B cell (primary cell): ENCODE results near the gene OR6B3. TPM values are rescaled to one million over a fixed set of nuclear protein-coding genes. Genes with fewer than 3 reads are reported as not detected.

Source experiments
- ATAC-seq: fragments of 200-7000 bp; cut with Tn5 transposase; one replicate; pipeline ENCODE4 v1.10.0; 2021; ENCODE audit warnings: low read depth, mild to moderate bottlenecking, moderate number of reproducible peaks, moderate library complexity
- CTCF ChIA-PET: fragments of 350-600 bp; sonication (Branson Sonifier 250); formaldehyde crosslinking; loops from one replicate; lab custom pipeline; 2021; ENCODE audit warnings: antibody characterized with exemption, inconsistent platforms; lab: Charles Lee
- POLR2A ChIA-PET: fragments of 350-600 bp; sonication (Branson Sonifier 250); formaldehyde crosslinking; loops from one replicate; lab custom pipeline; 2021; ENCODE audit warnings: antibody characterized with exemption; lab: Charles Lee
- DNase-seq: peaks from one replicate; pipeline ENCODE4 v3.0.0; 2013
- H2AFZ ChIP-seq: 2 replicates; pipeline ENCODE4 v1.6.1; 2012; ENCODE audit warnings: mild to moderate bottlenecking, low read depth, low read length; ENCODE audit not compliant: insufficient read depth, poor library complexity, severe bottlenecking
- H3K27ac ChIP-seq, 2 donors: 1 replicate in 1 of 2; 2 replicates in 1 of 2; pipeline ENCODE4 v1.5.1; 2012 to 2013; ENCODE audit warnings: low read length in 2 of 2, mild to moderate bottlenecking in 2 of 2, moderate library complexity in 1 of 2
- H3K27me3 ChIP-seq, 4 experiments: fragments of 200-600 bp in 1 of 4; sonication (generic) in 1 of 4; replicated peaks in 1 of 4; 1 replicate in 2 of 4; 2 replicates in 2 of 4; pipeline versions ENCODE4 v1.6.1 to v1.7.0; 2013 to 2016; ENCODE audit warnings: low read length in 3 of 4, mild to moderate bottlenecking in 2 of 4, mixed read lengths in 1 of 4, moderate library complexity in 1 of 4; ENCODE audit not compliant: insufficient read depth in 4 of 4, control insufficient read depth in 3 of 4; ENCODE audit errors: control extremely low read depth in 1 of 4
- H3K36me3 ChIP-seq, 2 experiments: replicated peaks in 1 of 2; 1 replicate in 1 of 2; 2 replicates in 1 of 2; pipeline versions ENCODE4 v1.6.1 to v1.7.1; 2013; ENCODE audit warnings: low read length in 1 of 2; ENCODE audit not compliant: insufficient read depth in 2 of 2, control insufficient read depth in 1 of 2; ENCODE audit errors: control extremely low read depth in 1 of 2, extremely low read depth in 1 of 2
- H3K4me1 ChIP-seq, 2 donors: fragments of 200-600 bp in 1 of 2; sonication (generic) in 1 of 2; 1 replicate in 1 of 2; 2 replicates in 1 of 2; pipeline versions ENCODE4 v1.5.1 to v1.6.1; 2013 to 2017; ENCODE audit warnings: low read length in 2 of 2; ENCODE audit not compliant: control insufficient read depth in 2 of 2, insufficient read depth in 2 of 2
- H3K4me2 ChIP-seq: replicated peaks from 2 replicates; pipeline ENCODE3; 2012; ENCODE audit warnings: mild to moderate bottlenecking, low read depth, low read length; ENCODE audit not compliant: poor library complexity, severe bottlenecking
- H3K4me3 ChIP-seq, 5 experiments: fragments of 200-600 bp in 1 of 5; sonication (generic) in 1 of 5; 1 replicate in 3 of 5; 2 replicates in 2 of 5; pipeline versions ENCODE4 v1.5.1 to v1.7.0; 2011 to 2016; ENCODE audit warnings: low read length in 4 of 5, mild to moderate bottlenecking in 4 of 5, low read depth in 2 of 5, control low read depth in 1 of 5, moderate library complexity in 1 of 5; ENCODE audit not compliant: insufficient read depth in 1 of 5; ENCODE audit errors: control extremely low read depth in 1 of 5, extremely low read depth in 1 of 5
- H3K79me2 ChIP-seq: fragments of 200-600 bp; sonication (generic); one replicate; pipeline ENCODE4 v1.6.0; 2016; ENCODE audit warnings: low read length; ENCODE audit not compliant: control insufficient read depth, insufficient read depth
- H3K9ac ChIP-seq: fragments of 200-600 bp; sonication (generic); 2 replicates; pipeline ENCODE4 v1.6.1; 2017; ENCODE audit warnings: mild to moderate bottlenecking, low read length, moderate library complexity
- H3K9me3 ChIP-seq, 3 donors: one replicate each; pipeline versions ENCODE4 v1.6.1 to v1.7.1; 2013; ENCODE audit warnings: low read length in 2 of 3; ENCODE audit not compliant: control insufficient read depth in 2 of 3, insufficient read depth in 1 of 3; ENCODE audit errors: control extremely low read depth in 1 of 3
- H4K20me1 ChIP-seq: 2 replicates; pipeline ENCODE4 v1.6.0; 2012; ENCODE audit warnings: mild to moderate bottlenecking, low read length; ENCODE audit not compliant: insufficient read depth, control insufficient read depth, poor library complexity, severe bottlenecking
- H3K27ac Mint-ChIP-seq: one replicate; pipeline ENCODE4 v1.8.0; 2021; ENCODE audit warnings: mixed read lengths
- H3K27me3 Mint-ChIP-seq: one replicate; pipeline ENCODE4 v1.8.0; 2021; ENCODE audit warnings: mixed read lengths
- H3K4me1 Mint-ChIP-seq: one replicate; pipeline ENCODE4 v1.8.0; 2021; ENCODE audit warnings: mixed read lengths
- H3K4me3 Mint-ChIP-seq: one replicate; pipeline ENCODE4 v1.8.0; 2021; ENCODE audit warnings: mixed read lengths
- H3K9me3 Mint-ChIP-seq: one replicate; pipeline ENCODE4 v1.8.0; 2022; ENCODE audit warnings: mixed read lengths; ENCODE audit not compliant: insufficient read depth
- CTCF ChIP-seq: fragments of 200-600 bp; IDR thresholded peaks from one replicate; pipeline ENCODE4 v1.8.0; 2022; ENCODE audit warnings: antibody characterized with exemption, mild to moderate bottlenecking
- EZH2 ChIP-seq: IDR thresholded peaks from 2 replicates; pipeline ENCODE4 v1.6.1; 2012; ENCODE audit warnings: borderline replicate concordance, low read depth, mild to moderate bottlenecking, moderate library complexity, low read length; ENCODE audit not compliant: insufficient read depth, poor library complexity, severe bottlenecking
- WGBS: methylation state at CpG from one replicate; pipeline ENCODE4 v1.1.5; 2013; ENCODE audit warnings: missing lambda C conversion rate; ENCODE audit not compliant: insufficient coverage; 5-methylcytosine and 5-hydroxymethylcytosine counted together
- intact Hi-C: fragments of 100-400 bp; cut with micrococcal nuclease; formaldehyde crosslinking; loops from one replicate; pipeline ENCODE4 v1.10.0; 2022
- polyA plus RNA-seq: library from polyadenylated mRNA; depleted of rRNA; stranded (reverse); fragments of >200 nt; gene quantifications from 2 replicates; pipeline ENCODE4 v1.2.3, GENCODE V29; 2012
- total RNA-seq, 2 donors: library from RNA; stranded (reverse); fragments of 120-200 nt in 1 of 2; gene quantifications; 1 replicate in 1 of 2; 2 replicates in 1 of 2; pipeline versions ENCODE4 v1.2.3 to v1.2.4, GENCODE V29; 2013 to 2022

The OR6B3 gene
- total and polyA plus RNA-seq, 2 donors (not counting 1 experiment from before 2014, with no cell fraction given) = not detected

GRCh38 chr2:240043279-240043989, 9.9 kb downstream of the OR6B3 start:
- Histone ChIP-seq H3K36me3 (no peaks in the 10 kb centered on the region), H3K27ac (no peak overlapping the region), H3K27me3 (peaks cover 0 to 14% (median 6%) of the 10 kb centered on the region in 4 experiments), H3K4me2 (no peak overlapping the region), H3K79me2 (no peaks in the 10 kb centered on the region), H3K4me3 (no peak overlapping the region), H3K9ac (no peak overlapping the region), H2AFZ (no peak overlapping the region), H3K9me3 (no peaks in the 10 kb centered on the region), H4K20me1 (no peaks in the 10 kb centered on the region), H3K4me1 (no peaks in the 10 kb centered on the region)
- Mint-ChIP-seq H3K27ac (no peak overlapping the region), H3K4me3 (no peak overlapping the region), H3K4me1 (no peaks in the 10 kb centered on the region), H3K27me3 (peaks cover 37% of the 10 kb centered on the region), H3K9me3 (no peaks in the 10 kb centered on the region)
- ATAC-seq (no peak), DNase-seq (no peak)
- ChIA-PET POLR2A (no interaction called here), CTCF (no interaction called here)
- 85% methylated on average over 21 of the region's 21 CpGs for WGBS
- TF ChIP-seq CTCF (no peak), EZH2 (no peak)
- intact Hi-C loops = no loop called here

GRCh38 chr2:240042740-240043139, 10.6 kb downstream of the OR6B3 start:
- Mint-ChIP-seq H3K9me3 (no peaks in the 10 kb centered on the region), H3K4me3 (no peak overlapping the region), H3K4me1 (no peaks in the 10 kb centered on the region), H3K27ac (no peak overlapping the region), H3K27me3 (peaks cover 33% of the 10 kb centered on the region)
- H3K79me2 ChIP-seq = no peaks in the 10 kb centered on the region
- TF ChIP-seq CTCF (no peak), EZH2 (no peak)
- H3K36me3 ChIP-seq = no peaks in the 10 kb centered on the region
- no peak for ATAC-seq
- H3K4me1 ChIP-seq = no peaks in the 10 kb centered on the region
- no peaks in the 10 kb centered on the region for H4K20me1 ChIP-seq
- no peak for DNase-seq
- H3K9me3 ChIP-seq = no peaks in the 10 kb centered on the region
- H3K27me3 ChIP-seq = peaks cover 0 to 16% (median 6%) of the 10 kb centered on the region in 4 experiments
- POLR2A ChIA-PET = no interaction called here
- H3K9ac ChIP-seq = no peak overlapping the region
- CTCF ChIA-PET = no interaction called here
- H3K4me3 ChIP-seq = no peak overlapping the region
- H2AFZ ChIP-seq = no peak overlapping the region
- H3K4me2 ChIP-seq = no peak overlapping the region
- no peak overlapping the region for H3K27ac ChIP-seq
- WGBS = 54% methylated on average over 7 of the region's 11 CpGs
- intact Hi-C loops = no loop called here
